ENCODE data around the gene PNKD. TPM values are rescaled to one million over a fixed set of nuclear protein-coding genes. Genes with fewer than 3 reads are reported as not detected.

The PNKD gene
- total and polyA plus RNA-seq, 2 donors from 2014 or later = 90.6 to 244 TPM

GRCh38 chr2:218332920-218333645 is 62.8 kb downstream of the PNKD start:
- Histone ChIP-seq H3K27ac (ENCODE audit: low read depth in 2 of 2, low read length in 2 of 2) (no peak overlapping the region), H3K4me3 (ENCODE audit: low read length in 3 of 3) (no peak overlapping the region), H3K27me3 (ENCODE audit: control insufficient read depth, insufficient read depth, low read length) (no peaks in the 10 kb centered on the region), H3K36me3 (ENCODE audit: control insufficient read depth in 2 of 3, insufficient read depth in 3 of 3, low read length in 3 of 3) (no peaks in the 10 kb centered on the region), H3K9me3 (ENCODE audit: control insufficient read depth in 2 of 3, insufficient read depth in 1 of 3, low read length in 3 of 3) (no peaks in the 10 kb centered on the region), H3K4me1 (ENCODE audit: control insufficient read depth in 2 of 3, insufficient read depth in 2 of 3, low read depth in 1 of 3, low read length in 3 of 3) (peaks cover 0 to 9% (median 7%) of the 10 kb centered on the region in 3 donors), H3K9ac (ENCODE audit: low read length in 3 of 3) (no peak overlapping the region)
- no peak for FAIRE-seq
- intact Hi-C loops (cut with DNase I) = no loop called here
- no peak for TF ChIP-seq CTCF (IDR thresholded peaks at IDR 0.05; ENCODE audit: borderline replicate concordance, extremely low read depth, insufficient read depth)
- DNase-seq = peak in 3 of 5 donors; percentile 36 to 77 (median 73)

- no peak for DNase-seq
- no peaks in the 10 kb centered on the region for H3K36me3 ChIP-seq (ENCODE audit: control insufficient read depth in 2 of 3, insufficient read depth in 3 of 3, low read length in 3 of 3)
- H3K4me1 ChIP-seq (ENCODE audit: control insufficient read depth in 2 of 3, insufficient read depth in 2 of 3, low read depth in 1 of 3, low read length in 3 of 3) = peaks cover 0 to 6% (median 5%) of the 10 kb centered on the region in 3 donors
- no peaks in the 10 kb centered on the region for H3K27me3 ChIP-seq (ENCODE audit: control insufficient read depth, insufficient read depth, low read length)
- no peaks in the 10 kb centered on the region for H3K9me3 ChIP-seq (ENCODE audit: control insufficient read depth in 2 of 3, insufficient read depth in 1 of 3, low read length in 3 of 3)
- TF ChIP-seq CTCF (IDR thresholded peaks at IDR 0.05; ENCODE audit: borderline replicate concordance, extremely low read depth, insufficient read depth) = no peak
- FAIRE-seq = no peak
- H3K4me3 ChIP-seq (ENCODE audit: low read length in 3 of 3) = no peak overlapping the region
- intact Hi-C loops (cut with DNase I) = no loop called here
- H3K9ac ChIP-seq (ENCODE audit: low read length in 3 of 3) = no peak overlapping the region
- H3K27ac ChIP-seq (ENCODE audit: low read depth in 2 of 2, low read length in 2 of 2) = no peak overlapping the region
Measured at GRCh38 chr2:218334531-218334930, 64.2 kb downstream of the PNKD start.

- Histone ChIP-seq H3K27me3 (ENCODE audit: control insufficient read depth, insufficient read depth, low read length) (no peaks in the 10 kb centered on the region), H3K4me3 (ENCODE audit: low read length in 3 of 3) (no peak overlapping the region), H3K9me3 (ENCODE audit: control insufficient read depth in 2 of 3, insufficient read depth in 1 of 3, low read length in 3 of 3) (no peaks in the 10 kb centered on the region), H3K27ac (ENCODE audit: low read depth in 2 of 2, low read length in 2 of 2) (no peak overlapping the region), H3K36me3 (ENCODE audit: control insufficient read depth in 2 of 3, insufficient read depth in 3 of 3, low read length in 3 of 3) (peaks cover 0 to 10% (median 0%) of the 10 kb centered on the region in 3 donors), H3K9ac (ENCODE audit: low read length in 3 of 3) (no peak overlapping the region), H3K4me1 (ENCODE audit: control insufficient read depth in 2 of 3, insufficient read depth in 2 of 3, low read depth in 1 of 3, low read length in 3 of 3) (peaks cover 0 to 9% (median 0%) of the 10 kb centered on the region in 3 donors)
- TF ChIP-seq CTCF (IDR thresholded peaks at IDR 0.05; ENCODE audit: borderline replicate concordance, extremely low read depth, insufficient read depth) = no peak
- intact Hi-C loops (cut with DNase I) = no loop called here
- FAIRE-seq (no peak), DNase-seq (no peak)
Measured at GRCh38 chr2:218340656-218341055, 70.3 kb downstream of the PNKD start.

All from kidney (tissue), 14 donors.